DOHH2 (cell line): ENCODE data around the gene URI1.
A peak's percentile ranks its signal among the peaks of the same experiment; 100 is the strongest.

ENCODE experiments used
- H3F3A ChIP-seq: fragments of 200-600 bp; sonication (generic), shearing (Covaris generic); 2 replicates; pipeline ENCODE4 v1.6.0; 2016; ENCODE audit warnings: antibody characterized with exemption, mild to moderate bottlenecking; ENCODE audit not compliant: control insufficient read depth, insufficient read depth
- H3K27ac ChIP-seq: fragments of 200-600 bp; sonication (generic); 2 replicates; pipeline ENCODE4 v1.5.1; 2014; ENCODE audit warnings: low read depth, mild to moderate bottlenecking, low read length, moderate library complexity
- H3K27me3 ChIP-seq: fragments of 200-600 bp; sonication (generic); 2 replicates; pipeline ENCODE4 v1.6.1; 2014; ENCODE audit warnings: mild to moderate bottlenecking, low read length, mixed read lengths; ENCODE audit not compliant: control insufficient read depth
- H3K36me3 ChIP-seq: fragments of 200-600 bp; sonication (generic); 2 replicates; pipeline ENCODE4 v1.6.1; 2014; ENCODE audit warnings: mild to moderate bottlenecking, low read length, moderate library complexity, mixed read lengths; ENCODE audit not compliant: control insufficient read depth
- H3K4me1 ChIP-seq: fragments of 200-600 bp; sonication (generic); 2 replicates; pipeline ENCODE4 v1.6.1; 2014; ENCODE audit warnings: mild to moderate bottlenecking, low read length, mixed read lengths; ENCODE audit not compliant: control insufficient read depth
- H3K4me2 ChIP-seq: fragments of 200-600 bp; sonication (generic); 2 replicates; pipeline ENCODE4 v1.6.0; 2014; ENCODE audit warnings: mild to moderate bottlenecking, low read length, moderate library complexity
- H3K4me3 ChIP-seq: fragments of 200-600 bp; sonication (generic); 2 replicates; pipeline ENCODE4 v1.5.1; 2014; ENCODE audit warnings: mild to moderate bottlenecking, low read length, mixed read lengths
- H3K79me2 ChIP-seq: fragments of 200-600 bp; sonication (generic); 2 replicates; pipeline ENCODE4 v1.6.1; 2014; ENCODE audit warnings: mild to moderate bottlenecking, low read length, mixed read lengths; ENCODE audit not compliant: control insufficient read depth
- H3K9me2 ChIP-seq: fragments of 200-600 bp; sonication (generic); replicated peaks from 2 replicates; pipeline ENCODE4 v1.6.1; 2014; ENCODE audit warnings: mild to moderate bottlenecking, low read length, mixed read lengths; ENCODE audit not compliant: control insufficient read depth
- H3K9me3 ChIP-seq: fragments of 200-600 bp; sonication (generic); 2 replicates; pipeline ENCODE4 v1.6.1; 2014; ENCODE audit warnings: antibody characterized with exemption, low read length, mixed read lengths; ENCODE audit not compliant: control insufficient read depth, insufficient read depth
- H4K20me1 ChIP-seq: fragments of 200-600 bp; sonication (generic); 2 replicates; pipeline ENCODE4 v1.6.0; 2014; ENCODE audit warnings: low read depth, mild to moderate bottlenecking, antibody characterized with exemption, low read length, moderate library complexity; ENCODE audit not compliant: control insufficient read depth, insufficient read depth
- CTCF ChIP-seq: fragments of 200-600 bp; sonication (generic); IDR thresholded peaks from one replicate; pipeline ENCODE4 v1.5.1; 2014; ENCODE audit warnings: antibody characterized with exemption, mild to moderate bottlenecking, low read depth, low read length; ENCODE audit not compliant: poor library complexity, severe bottlenecking
- EZH2phosphoT487 ChIP-seq: fragments of 200-600 bp; sonication (generic); IDR thresholded peaks from 2 replicates; pipeline ENCODE4 v1.6.1; 2017; ENCODE audit warnings: borderline replicate concordance, mild to moderate bottlenecking, antibody characterized with exemption, low read length, moderate library complexity, mixed read lengths

Gene URI1

GRCh38 chr19:29943615-29944014 lies 1.6 kb downstream of the URI1 start:
- no peaks in the 10 kb centered on the region for H3K27me3 ChIP-seq
- TF ChIP-seq EZH2phosphoT487 = no peak
- TF ChIP-seq CTCF = no peak
- H3K27ac ChIP-seq = no peak overlapping the region
- no peaks in the 10 kb centered on the region for H3F3A ChIP-seq
- peaks cover 63% of the 10 kb centered on the region for H3K79me2 ChIP-seq
- no peaks in the 10 kb centered on the region for H3K9me2 ChIP-seq
- peaks cover 27% of the 10 kb centered on the region for H3K4me1 ChIP-seq
- peaks cover 3% of the 10 kb centered on the region; the same call in 1 of the 2 replicates for H3K9me3 ChIP-seq
- H3K4me3 ChIP-seq = peak overlapping the region; percentile 92
- no peaks in the 10 kb centered on the region for H4K20me1 ChIP-seq
- peak overlapping the region; percentile 67 for H3K4me2 ChIP-seq
- peaks cover 23% of the 10 kb centered on the region for H3K36me3 ChIP-seq

- Histone ChIP-seq H3K27ac (no peak overlapping the region), H3K4me2 (peak overlapping the region; percentile 37), H3F3A (no peaks in the 10 kb centered on the region), H3K4me3 (0 out of 2 replicates have a peak overlapping the region, but pooled peaks have one; percentile 14), H3K4me1 (peaks cover 27% of the 10 kb centered on the region), H3K36me3 (peaks cover 23% of the 10 kb centered on the region), H3K27me3 (no peaks in the 10 kb centered on the region), H4K20me1 (no peaks in the 10 kb centered on the region), H3K9me3 (peaks cover 3% of the 10 kb centered on the region; the same call in 1 of the 2 replicates), H3K79me2 (peaks cover 65% of the 10 kb centered on the region), H3K9me2 (no peaks in the 10 kb centered on the region)
- TF ChIP-seq EZH2phosphoT487 = no peak
- TF ChIP-seq CTCF = no peak
These were observed 2.5 kb downstream of the URI1 start for GRCh38 chr19:29944390-29945012.

- TF ChIP-seq CTCF (no peak), EZH2phosphoT487 (no peak)
- Histone ChIP-seq H3K4me2 (peak overlapping the region; percentile 37; the same call in 1 of the 2 replicates), H3K79me2 (peaks cover 70% of the 10 kb centered on the region), H3K36me3 (peaks cover 26% of the 10 kb centered on the region), H3K27me3 (no peaks in the 10 kb centered on the region), H3K4me3 (no peak overlapping the region), H3K27ac (no peak overlapping the region), H3F3A (no peaks in the 10 kb centered on the region), H3K9me2 (no peaks in the 10 kb centered on the region), H4K20me1 (no peaks in the 10 kb centered on the region), H3K9me3 (peaks cover 3% of the 10 kb centered on the region; the same call in 1 of the 2 replicates), H3K4me1 (peaks cover 27% of the 10 kb centered on the region)
These were observed 3.0 kb downstream of the URI1 start for GRCh38 chr19:29945017-29945416.
